ENCODE measurements around the gene ACTA2.

DNA sequence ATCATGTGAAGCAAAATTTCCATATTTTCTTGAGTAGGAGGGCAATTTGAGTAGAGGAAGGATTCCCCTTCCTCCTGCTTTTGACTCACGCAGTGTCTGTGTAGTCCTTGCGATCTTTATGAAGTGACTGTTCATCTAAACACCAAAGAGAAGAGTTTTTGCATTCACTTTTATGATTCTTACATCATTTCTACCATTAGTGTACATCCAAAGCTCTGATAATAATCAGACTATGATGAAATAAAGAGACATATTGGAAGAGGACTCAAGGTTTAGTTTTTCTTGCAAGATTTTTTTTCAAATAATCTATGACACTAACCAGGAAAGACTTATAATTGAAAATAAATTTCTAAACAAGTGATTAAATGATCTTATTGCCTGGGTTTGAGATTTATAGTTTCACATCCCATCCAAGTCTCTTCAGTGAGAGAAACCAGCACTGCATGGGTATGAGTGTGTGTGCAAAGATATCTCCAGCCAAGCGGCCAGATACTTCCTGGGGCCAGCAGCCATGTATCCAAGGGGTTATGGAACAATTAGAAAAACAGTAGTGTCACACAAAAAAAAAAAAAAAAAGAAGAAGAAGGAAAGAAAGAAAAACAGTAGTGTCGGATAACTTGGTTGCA is 2.0 kb upstream of the ACTA2 start:
- TF ChIP-seq, protein P1, sequence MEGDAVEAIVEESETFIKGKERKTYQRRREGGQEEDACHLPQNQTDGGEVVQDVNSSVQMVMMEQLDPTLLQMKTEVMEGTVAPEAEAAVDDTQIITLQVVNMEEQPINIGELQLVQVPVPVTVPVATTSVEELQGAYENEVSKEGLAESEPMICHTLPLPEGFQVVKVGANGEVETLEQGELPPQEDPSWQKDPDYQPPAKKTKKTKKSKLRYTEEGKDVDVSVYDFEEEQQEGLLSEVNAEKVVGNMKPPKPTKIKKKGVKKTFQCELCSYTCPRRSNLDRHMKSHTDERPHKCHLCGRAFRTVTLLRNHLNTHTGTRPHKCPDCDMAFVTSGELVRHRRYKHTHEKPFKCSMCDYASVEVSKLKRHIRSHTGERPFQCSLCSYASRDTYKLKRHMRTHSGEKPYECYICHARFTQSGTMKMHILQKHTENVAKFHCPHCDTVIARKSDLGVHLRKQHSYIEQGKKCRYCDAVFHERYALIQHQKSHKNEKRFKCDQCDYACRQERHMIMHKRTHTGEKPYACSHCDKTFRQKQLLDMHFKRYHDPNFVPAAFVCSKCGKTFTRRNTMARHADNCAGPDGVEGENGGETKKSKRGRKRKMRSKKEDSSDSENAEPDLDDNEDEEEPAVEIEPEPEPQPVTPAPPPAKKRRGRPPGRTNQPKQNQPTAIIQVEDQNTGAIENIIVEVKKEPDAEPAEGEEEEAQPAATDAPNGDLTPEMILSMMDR (IDR thresholded peaks at IDR 0.05) = no peak
- TF ChIP-seq POLR2AphosphoS5 (IDR thresholded peaks at IDR 0.05) (no peak), EP300 (IDR thresholded peaks at IDR 0.05) (no peak)

All from esophagus muscularis mucosa (tissue), 4 donors.